ENCODE results near the gene PRR11.
"Not testable (repeated sequence)": the region's sequence is repeated elsewhere in the genome, so short reads cannot be mapped to it uniquely, and the experiment has no call there.

Gene PRR11

DNA sequence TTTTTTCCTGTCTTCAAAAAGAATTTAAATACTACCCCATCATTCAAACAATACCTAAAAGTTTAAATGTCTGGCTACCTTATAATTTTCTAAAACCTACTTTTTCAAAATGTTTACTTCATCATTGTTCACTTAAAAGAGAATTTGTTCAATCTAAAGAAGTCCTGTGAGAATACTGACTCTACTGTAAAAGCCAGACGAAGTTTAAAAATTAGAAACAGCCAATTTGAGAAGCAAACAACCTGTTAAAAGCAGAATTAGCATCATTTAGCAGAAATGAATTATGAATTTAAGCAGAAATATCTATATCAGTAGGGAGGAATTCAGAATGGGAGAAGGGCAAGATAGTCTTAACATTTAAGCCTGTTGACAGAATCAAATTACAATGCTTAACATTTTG lies 2.6 kb upstream of the PRR11 start:
- no peak for DNase-seq

- no peak for DNase-seq
Observed at GRCh38 chr17:59154292-59154720, 1.2 kb upstream of the PRR11 start.

DNA sequence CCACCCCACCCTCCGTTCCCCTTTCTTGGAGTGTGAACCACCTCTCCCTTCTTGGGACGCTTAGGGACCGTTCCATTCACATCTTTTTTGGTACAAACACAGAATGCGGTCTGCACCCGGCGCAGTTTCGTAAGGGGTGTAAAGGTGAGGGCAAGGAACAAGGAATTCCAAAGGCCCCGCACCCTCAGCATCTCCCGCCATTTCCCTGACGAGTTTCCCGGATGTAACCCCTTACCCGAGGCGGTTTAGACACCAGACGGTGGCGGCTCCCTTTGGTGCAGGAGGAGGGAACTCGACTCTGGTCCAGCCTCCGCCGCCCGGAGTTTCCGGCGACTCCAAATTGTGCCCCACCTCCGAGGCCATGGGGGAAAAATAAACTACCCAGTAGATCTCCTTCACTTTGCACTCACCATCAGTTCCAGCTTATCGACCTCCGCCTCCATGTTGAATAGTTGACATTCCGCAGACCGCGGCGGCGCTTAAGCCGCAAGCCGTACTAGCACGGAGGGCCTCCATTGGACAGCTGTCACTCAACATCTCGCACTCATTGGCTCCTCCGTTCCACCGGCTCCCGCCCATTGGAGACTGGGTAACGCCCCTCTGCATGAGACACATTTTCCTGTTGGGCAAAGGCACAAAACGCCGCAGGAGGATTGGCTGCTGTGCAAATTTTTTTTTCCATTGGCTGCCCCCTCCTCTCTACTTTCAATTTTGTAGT lies 666 bp upstream of the PRR11 start, which contains the start of gene SKA2:
Gene SKA2 (minus strand): TSS at position 466 of the 718 bp plus-strand sequence. CDS start 23 bp downstream, at position 443.
- peak; percentile 79 for DNase-seq

DNA sequence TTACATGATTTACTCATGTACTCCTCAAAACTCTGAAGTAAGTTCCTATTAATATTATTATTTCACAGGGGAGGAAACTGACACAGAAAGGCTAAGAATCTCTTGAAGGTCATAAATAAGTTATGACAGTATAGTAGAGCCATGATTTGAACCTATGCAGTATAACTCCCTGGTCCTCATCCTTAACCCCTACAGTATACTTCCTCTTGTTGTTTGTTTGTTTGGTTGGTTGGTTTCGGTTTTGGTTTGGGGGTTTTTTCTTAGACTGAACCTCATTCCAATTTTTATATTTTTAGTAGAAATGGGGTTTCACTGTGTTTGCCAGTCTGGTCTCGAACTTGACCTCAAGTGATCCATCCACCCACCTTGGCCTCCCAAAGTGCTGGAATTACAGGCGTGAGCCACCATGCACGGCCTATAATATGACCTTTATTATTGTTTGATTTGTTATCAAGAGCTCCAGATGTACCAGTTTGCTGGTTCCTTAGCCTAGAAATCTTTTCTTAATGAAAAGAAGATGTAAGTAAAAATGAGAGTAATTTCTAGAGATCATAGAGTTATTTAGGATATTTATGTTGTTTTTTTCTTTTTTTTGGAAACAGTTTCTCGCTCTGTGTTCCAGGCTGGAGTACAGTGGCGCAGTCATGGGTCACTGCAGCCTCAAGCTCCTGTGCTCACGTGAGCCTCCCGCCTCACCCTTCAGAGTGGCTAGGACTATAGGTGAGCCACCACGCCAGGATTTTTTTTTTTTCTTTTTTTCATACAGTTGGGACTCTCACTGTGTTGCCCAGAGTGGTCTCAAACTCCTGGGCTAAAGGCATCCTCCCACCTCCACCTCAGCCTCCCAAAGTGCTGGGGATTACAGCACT lies 4.8 kb downstream of the PRR11 start:
- no peak for DNase-seq

DNA sequence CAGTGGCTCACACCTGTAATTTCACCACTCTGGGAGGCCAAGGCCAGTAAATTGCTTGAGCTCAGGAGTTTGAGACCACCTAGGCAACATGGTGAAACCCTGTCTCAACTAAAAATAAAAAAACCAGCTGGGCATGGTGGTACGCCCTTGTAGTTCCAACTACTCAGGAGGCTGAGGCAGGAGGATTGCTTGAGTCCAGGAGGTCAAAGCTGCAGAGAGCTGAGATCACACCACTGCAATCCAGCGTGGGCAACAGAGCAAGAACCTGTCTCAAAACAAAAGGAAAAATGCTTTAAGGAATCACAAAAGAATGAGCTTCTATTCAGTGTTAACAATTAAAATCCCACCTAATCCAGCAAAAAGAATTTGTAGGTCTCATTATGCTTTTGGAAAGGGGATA lies 5.9 kb downstream of the PRR11 start:
- no peak for DNase-seq

GRCh38 chr17:59165933-59166342 lies 10.4 kb downstream of the PRR11 start:
- DNase-seq: no peak

DNA sequence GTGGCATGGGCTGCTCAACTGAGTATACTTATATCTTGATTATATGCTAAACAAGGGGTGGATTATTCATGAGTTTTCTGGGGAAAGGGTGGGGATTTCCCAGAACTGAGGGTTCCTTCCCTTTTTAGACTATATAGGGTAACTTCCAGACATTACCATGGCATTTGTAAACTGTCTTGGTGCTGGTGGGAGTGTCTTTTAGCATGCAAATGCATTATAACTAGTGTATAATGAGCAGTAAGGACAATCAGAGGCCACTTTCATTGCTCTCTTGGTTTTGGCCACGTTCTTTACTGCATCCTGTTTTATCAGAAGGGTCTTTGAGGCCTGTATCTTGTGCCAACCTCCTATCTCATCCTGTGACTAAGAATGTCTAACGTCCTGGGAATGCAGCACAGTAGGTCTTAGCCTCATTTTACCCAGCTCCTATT lies 12.0 kb downstream of the PRR11 start:
- DNase-seq: no peak

DNA sequence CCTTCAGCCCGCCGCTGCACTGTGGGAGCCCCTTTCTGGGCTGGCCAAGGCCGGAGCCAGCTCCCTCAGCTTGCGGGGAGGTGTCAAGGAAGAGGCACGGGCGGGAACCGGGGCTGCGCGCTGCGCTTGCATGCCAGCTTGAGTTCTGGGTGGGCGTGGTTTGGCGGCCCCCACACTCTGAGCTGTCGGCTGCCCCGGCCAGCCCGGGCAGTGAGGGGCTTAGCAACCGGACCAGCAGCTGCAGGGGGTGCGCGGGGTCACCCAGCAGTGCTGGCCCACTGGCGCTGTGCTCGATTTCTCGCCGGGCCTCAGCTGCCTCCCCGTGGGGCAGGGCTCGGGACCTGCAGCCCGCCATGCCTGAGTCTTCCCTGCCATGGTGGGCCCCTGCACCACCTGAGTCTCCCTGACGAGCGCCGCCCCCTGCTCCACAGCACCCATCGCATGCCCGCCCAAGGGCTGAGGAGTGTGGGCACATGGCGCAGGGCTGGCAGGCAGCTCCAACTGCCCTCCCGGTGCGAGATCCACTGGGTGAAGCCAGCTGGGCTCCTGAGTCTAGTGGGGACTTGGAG lies 17.0 kb downstream of the PRR11 start:
- DNase-seq: no peak

- DNase-seq: no peak
Observed at GRCh38 chr17:59174671-59175070, 19.1 kb downstream of the PRR11 start.

GRCh38 chr17:59175076-59175475 lies 19.5 kb downstream of the PRR11 start:
- no peak for DNase-seq

DNA sequence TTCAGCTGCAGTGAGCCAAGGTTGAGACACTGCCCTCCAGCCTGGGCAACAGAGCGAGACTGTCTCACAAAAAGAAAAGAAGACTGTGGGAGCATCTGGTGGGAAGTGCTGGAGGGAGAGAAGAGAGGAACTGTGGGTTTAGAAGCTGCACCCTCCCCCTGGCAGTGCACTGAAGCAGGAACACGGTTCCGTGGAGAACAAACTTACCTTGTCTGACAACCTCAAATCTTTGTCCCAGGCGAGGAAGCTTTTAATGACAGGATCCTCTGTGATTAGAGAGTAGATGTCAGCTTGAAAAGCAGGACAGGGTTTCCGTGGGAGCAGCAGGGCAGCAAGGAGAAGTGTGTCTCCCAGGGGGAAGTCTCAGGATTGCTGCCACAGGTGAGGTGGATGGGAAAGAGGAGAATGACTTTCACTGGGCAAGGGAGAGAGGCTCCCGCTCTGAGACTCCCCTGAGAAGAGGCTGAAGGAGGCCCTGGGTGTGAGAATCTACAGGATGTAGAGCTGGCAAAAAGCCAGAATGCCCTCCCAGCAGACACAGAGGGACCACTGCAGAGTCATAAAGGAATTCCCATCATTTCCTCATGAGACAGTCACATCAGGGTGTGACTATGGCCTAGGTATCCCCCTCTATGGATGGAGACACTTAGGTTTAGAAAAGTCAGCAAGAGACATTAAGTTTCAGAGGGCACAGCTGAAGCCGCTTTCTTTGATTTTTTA lies 22.9 kb downstream of the PRR11 start:
- no peak for DNase-seq

DNA sequence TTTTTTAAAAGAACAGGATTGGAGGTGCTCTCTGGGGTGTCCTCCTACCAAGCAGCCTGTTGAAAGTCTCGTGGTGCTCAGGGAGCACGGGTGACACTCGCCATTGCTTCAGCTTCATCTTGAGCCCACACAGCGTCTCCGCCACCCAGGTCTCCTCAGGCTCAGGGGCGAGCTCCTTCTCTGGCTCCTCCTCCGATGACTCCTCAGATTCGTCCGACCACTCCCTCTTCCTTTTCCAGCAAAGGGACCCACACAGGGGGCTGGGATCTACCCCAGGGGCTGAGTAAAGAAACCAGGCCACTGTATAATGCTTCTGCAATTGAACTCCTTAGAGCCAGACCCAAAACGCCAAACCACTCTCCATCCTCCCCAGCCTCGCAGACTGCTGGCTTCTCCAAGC lies 24.1 kb downstream of the PRR11 start:
- not testable (repeated sequence) for DNase-seq

DNA sequence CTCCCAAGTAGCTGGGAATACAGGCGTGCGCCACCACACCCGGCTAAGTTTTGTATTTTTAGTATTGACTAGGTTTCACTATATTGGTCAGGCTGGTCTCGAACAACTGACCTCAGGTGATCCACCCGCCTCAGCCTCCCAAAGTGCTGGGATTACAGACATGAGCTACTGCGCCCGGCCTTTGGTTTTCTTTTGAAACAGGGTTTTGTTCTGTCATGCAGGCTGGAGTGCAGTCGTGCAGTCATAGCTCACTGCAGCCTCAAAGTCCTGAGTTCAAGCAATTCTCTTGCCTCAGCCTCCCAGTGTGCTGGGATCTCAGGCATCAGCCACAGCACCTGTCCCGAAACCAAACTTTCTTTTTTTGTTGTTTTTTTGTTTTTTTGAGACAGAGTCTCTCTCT lies 25.1 kb downstream of the PRR11 start:
- DNase-seq: no peak

DNA sequence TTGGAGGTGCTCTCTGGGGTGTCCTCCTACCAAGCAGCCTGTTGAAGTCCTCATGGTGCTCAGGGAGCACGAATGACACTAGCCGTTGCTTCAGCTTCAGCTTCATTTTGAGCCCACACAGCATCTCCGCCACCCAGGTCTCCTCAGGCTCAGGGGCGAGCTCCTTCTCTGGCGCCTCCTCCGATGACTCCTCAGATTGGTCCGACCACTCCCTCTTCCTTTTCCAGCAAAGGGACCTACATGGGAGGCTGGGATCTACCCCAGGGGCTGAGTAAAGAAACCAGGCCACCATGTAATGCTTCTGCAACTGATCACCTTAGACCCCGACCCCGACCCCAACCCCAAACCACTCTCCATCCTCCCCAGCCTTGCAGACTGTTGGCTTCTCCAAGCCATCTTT lies 25.9 kb downstream of the PRR11 start:
- no peak for DNase-seq

DNA sequence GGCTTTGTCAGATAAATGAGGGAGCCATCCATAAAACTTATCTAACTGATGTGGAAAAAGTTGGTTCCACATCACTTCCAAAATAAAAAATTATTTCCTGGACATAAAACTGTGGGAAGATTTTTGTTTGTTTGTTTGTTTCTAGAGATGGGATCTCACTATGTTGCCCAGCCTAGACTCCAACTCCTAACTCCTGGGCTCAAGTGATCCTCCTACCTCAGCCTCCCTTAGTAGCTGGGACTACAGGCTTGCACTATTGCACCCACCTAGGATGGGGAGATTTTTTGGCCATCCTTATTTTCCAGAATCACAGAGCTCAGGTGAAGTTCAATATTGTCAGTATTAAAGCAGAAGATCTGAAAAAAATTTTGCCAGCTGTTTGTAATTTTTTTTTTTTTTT lies 30.5 kb downstream of the PRR11 start:
- DNase-seq: no peak

DNA sequence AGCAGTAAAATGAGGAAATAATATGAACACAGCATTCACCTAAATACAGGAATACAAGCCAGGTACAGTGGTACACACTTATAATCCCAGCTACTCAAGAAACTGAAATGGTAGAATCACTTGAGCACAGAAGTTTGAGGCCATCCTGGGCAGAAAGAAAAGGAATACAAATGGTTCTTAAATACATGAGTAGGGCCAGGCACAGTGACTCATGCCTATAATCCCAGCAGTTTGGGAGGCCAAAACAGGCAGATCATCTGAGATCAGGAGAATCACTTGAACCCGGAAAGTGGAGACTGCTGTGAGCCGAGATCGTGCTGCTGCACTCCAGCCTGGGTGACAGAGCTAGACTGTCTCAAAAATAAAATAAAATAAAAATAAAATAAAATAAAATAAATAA lies 31.3 kb downstream of the PRR11 start:
- DNase-seq: no peak

DNA sequence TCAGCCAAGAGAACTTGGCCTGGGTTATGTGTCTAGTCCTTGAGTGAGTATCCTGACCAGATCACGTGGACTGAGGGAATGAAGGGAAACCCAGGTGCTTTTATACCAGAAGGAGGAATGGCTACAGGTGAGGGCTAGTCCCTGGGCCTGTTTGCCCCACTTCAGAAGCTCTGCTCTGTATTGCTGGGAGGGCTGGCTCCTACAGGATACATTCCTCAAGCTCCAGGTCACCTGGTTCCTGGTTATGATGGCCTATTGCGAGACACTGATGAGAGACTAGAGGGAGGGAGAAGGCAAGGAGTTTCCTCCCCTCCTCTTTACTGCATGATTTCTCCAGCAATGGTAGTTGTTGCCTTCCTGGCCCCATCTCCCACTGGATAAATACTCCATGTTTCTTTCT lies 35.3 kb downstream of the PRR11 start:
- DNase-seq: no peak

DNA sequence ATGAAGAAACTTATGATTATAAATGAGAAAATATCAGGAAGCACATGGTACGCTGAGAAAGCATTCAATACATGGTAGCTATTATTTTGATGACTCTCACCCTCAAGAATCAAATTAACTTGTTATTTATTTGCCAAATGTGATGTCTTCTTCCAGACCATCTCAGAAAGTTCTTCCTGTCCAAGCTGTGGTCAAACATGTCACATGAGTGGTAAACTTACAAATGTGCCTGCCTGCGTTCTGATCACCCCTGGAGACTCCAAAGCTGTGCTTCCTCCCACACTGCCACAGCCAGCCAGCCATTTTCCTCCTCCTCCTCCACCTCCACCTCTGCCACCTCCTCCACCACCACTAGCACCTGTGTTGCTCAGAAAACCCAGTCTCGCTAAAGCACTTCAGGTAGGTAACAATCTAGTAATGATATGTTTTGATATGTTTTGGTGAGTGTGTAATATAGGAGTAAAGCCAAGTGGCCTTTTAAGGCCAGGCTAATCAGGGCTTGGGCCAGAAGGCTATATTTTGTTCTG lies 37.9 kb downstream of the PRR11 start:
- no peak for DNase-seq

DNA sequence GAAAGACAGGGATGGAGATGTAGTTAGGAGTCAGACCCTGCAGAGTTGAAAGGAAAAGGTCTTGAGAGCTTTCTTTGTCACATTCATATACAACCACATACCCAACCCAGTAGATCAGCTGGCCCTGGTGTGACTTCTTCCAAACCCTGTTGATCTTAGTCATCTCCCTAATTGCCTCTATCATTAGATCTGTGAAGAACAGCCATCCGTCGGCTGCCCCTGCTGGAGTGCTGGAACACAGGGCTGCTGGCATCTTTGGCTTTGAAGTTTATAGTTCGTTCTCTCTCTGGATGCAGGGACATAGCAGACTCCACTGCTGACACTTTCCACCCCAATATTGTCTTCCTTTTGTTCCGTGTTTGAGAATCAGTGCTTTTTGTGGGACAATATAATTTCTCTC lies 43.9 kb downstream of the PRR11 start:
- no peak for DNase-seq

- DNase-seq: no peak
Observed at GRCh38 chr17:59202320-59202719, 46.8 kb downstream of the PRR11 start.

GRCh38 chr17:59219370-59219769 lies 63.8 kb downstream of the PRR11 start:
- no peak for DNase-seq

DNA sequence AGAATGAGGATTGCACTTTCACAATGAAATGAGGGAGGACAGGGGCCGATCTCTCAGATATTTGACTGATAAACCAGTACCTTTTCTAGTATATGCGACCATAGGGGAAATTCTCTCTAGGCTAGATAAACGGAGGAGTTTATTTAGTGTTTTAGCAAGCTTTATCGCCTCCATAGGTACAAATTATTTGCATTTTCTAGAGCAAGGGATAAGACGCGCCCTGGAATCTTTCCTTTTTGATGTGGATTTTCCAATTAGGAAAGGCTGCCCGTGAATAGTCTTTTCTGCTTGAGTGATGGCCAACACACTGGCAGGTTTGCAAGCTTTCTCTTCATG lies 64.4 kb downstream of the PRR11 start:
- no peak for DNase-seq

Measured in cortex of kidney (tissue), 1 donor.